ENCODE measurements around the gene CTPS1.

DNA sequence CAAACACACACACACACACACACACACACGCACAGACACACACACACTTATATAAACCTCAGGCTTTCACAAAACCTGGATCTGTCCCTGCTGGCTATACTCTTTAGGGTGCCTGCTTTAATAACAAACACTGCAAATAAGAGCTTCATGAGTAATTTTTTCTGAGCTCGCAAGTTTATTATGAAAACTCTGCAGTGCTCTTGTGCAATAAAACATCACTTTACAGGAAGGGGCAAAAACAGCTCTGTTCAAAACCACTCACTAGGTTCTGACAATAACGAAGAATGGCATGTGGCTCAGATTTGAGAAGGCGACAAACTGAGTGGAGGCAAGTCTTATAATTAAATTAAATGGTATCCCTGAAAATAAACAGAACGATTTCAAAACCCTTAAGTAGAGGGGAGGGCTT lies 42.6 kb upstream of the CTPS1 start:
- TF ChIP-seq, protein P1, sequence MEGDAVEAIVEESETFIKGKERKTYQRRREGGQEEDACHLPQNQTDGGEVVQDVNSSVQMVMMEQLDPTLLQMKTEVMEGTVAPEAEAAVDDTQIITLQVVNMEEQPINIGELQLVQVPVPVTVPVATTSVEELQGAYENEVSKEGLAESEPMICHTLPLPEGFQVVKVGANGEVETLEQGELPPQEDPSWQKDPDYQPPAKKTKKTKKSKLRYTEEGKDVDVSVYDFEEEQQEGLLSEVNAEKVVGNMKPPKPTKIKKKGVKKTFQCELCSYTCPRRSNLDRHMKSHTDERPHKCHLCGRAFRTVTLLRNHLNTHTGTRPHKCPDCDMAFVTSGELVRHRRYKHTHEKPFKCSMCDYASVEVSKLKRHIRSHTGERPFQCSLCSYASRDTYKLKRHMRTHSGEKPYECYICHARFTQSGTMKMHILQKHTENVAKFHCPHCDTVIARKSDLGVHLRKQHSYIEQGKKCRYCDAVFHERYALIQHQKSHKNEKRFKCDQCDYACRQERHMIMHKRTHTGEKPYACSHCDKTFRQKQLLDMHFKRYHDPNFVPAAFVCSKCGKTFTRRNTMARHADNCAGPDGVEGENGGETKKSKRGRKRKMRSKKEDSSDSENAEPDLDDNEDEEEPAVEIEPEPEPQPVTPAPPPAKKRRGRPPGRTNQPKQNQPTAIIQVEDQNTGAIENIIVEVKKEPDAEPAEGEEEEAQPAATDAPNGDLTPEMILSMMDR (IDR thresholded peaks at IDR 0.05): no peak
- no peak for TF ChIP-seq POLR2A (IDR thresholded peaks at IDR 0.05)

Measured in Peyer's patch (tissue), 4 donors.